DMS79 treated with DMSO at 0.1 percent for 48 hours (cell line): ENCODE data around the gene S100A7A.
"Not testable (repeated sequence)": the region's sequence is repeated elsewhere in the genome, so short reads cannot be mapped to it uniquely, and the experiment has no call there.

Source experiments
- DNase-seq: peaks from one replicate; lab custom pipeline; 2025; lab: John Stamatoyannopoulos, UW

Gene S100A7A

GRCh38 chr1:153459655-153460054 lies 43.3 kb downstream of the S100A7A start:
- no peak for DNase-seq

DNA sequence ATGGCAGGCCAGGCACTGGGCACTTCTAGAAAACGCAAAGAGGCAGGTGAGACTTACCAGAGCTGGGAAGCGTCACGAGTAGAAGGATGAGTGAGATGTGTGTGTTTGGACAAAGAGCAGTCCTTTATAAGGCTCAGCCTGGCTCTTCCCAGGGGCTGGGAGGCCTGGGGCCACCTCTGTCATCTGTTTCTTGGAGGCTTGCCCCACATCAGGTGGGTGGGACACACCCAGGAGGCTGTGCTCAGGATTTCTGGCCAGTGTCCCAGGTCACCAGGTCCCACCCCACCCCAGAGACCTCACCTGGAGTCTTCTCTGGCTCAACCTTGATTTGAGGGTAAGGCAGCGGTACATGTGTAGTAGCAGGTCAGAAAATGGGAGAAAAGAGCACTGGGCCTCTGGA lies 44.2 kb downstream of the S100A7A start, which contains the start of gene S100A7:
S100A7 (minus strand) TSS at position 101 of the 400 bp plus-strand sequence. CDS start 1,638 bp downstream, outside the sequence.
- no peak for DNase-seq

DNA sequence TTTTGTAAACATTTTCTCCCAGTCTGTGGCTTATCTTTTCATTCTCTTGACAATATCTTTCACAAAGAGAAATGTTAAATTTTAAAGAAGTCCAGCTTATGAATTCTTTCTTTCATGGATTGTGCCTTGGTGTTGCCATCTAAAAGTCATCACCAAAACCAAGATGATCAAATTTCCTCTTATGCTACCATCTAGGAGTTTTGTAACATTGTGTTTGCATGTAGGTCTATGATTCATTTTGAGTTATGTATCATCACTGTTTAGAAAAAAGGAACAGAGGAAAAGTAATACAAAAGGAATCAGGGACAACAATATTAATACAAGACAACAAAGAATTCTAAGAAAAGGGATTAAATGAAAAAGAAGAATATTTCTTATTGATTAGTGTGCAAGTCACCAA lies 46.4 kb downstream of the S100A7A start:
- not testable (repeated sequence) for DNase-seq

GRCh38 chr1:153465811-153466636 lies 49.7 kb downstream of the S100A7A start:
- no peak for DNase-seq

DNA sequence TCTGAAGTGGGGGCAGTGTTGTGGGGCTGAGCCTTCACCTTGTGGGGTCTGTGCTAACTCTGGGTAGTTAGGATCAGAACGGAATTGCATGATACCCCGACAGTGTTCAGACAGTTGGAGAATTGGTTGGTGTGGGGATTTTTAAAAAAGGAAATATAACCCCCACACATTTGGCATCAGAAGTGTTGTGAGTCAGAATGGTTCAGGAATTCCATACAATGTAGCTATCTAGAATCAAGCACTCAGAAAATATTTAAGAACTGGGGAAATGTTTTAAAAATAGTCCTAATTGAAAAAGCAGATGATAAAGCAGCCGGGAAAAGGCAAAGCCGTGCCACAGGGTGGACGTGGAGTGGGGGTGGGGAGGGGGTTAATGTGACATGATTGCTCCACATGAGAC lies 50.6 kb downstream of the S100A7A start:
- DNase-seq: no peak

- no peak for DNase-seq
Measured at GRCh38 chr1:153470707-153471106, 54.4 kb downstream of the S100A7A start.
